ACC112 (cell line): ENCODE measurements around the gene BRINP2.
"Not testable (repeated sequence)": the region's sequence is repeated elsewhere in the genome, so short reads cannot be mapped to it uniquely, and the experiment has no call there.

ENCODE experiments used
- H2AFZ ChIP-seq: fragments of 200-600 bp; sonication (generic); one replicate; pipeline ENCODE4 v1.6.0; 2017; ENCODE audit warnings: antibody characterized with exemption, low read length; ENCODE audit not compliant: unreplicated experiment
- H3K27ac ChIP-seq: fragments of 200-600 bp; sonication (generic); 2 replicates; pipeline ENCODE4 v1.5.1; 2014; ENCODE audit warnings: low read depth, mild to moderate bottlenecking, antibody characterized with exemption, low read length, moderate library complexity
- H3K27me3 ChIP-seq: fragments of 200-600 bp; sonication (generic); 2 replicates; pipeline ENCODE4 v1.6.1; 2014; ENCODE audit warnings: mild to moderate bottlenecking, antibody characterized with exemption, low read length, moderate library complexity, mixed read lengths; ENCODE audit not compliant: insufficient read depth
- H3K36me3 ChIP-seq: fragments of 200-600 bp; sonication (generic); 2 replicates; pipeline ENCODE4 v1.6.1; 2016; ENCODE audit warnings: mild to moderate bottlenecking, antibody characterized with exemption, low read length, moderate library complexity, mixed read lengths; ENCODE audit not compliant: insufficient read depth
- H3K4me1 ChIP-seq: fragments of 200-600 bp; sonication (generic); one replicate; pipeline ENCODE4 v1.6.1; 2016; ENCODE audit warnings: low read length, mixed read lengths; ENCODE audit not compliant: insufficient read depth, unreplicated experiment, control insufficient read depth
- H3K4me3 ChIP-seq: fragments of 200-600 bp; sonication (generic); 2 replicates; pipeline ENCODE4 v1.5.1; 2014; ENCODE audit warnings: mild to moderate bottlenecking, low read depth, low read length
- H3K79me2 ChIP-seq: fragments of 200-600 bp; sonication (generic); one replicate; pipeline ENCODE4 v1.6.0; 2016; ENCODE audit warnings: low read length; ENCODE audit not compliant: control insufficient read depth, unreplicated experiment, insufficient read depth

The BRINP2 gene

DNA sequence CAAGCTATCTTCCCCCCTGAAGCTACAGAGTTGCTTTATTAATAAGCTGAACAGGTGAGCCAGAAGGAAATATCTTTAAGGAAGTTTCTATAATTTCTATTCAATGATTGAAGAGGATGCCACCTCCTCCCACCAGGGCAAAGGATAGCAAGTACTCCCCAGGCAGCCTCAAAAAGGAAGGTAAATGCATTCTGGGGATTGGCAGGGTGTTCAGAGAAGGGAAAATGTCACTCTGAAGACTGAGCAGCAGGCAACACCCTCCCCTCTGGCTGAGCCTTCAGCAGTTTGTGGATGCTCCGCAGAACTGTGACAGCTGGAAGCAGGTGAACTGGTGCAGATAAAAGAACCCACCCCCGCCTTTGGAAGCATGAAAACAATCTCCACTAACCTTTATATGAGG is 140.8 kb downstream of the BRINP2 start:
- H3K4me3 ChIP-seq, result no peak overlapping the region
- no peak overlapping the region for H3K27ac ChIP-seq
- peaks cover 18% of the 10 kb centered on the region for H3K4me1 ChIP-seq
- H3K27me3 ChIP-seq, result no peaks in the 10 kb centered on the region
- no peak overlapping the region for H2AFZ ChIP-seq
- H3K79me2 ChIP-seq, result no peaks in the 10 kb centered on the region
- H3K36me3 ChIP-seq, result no peaks in the 10 kb centered on the region

DNA sequence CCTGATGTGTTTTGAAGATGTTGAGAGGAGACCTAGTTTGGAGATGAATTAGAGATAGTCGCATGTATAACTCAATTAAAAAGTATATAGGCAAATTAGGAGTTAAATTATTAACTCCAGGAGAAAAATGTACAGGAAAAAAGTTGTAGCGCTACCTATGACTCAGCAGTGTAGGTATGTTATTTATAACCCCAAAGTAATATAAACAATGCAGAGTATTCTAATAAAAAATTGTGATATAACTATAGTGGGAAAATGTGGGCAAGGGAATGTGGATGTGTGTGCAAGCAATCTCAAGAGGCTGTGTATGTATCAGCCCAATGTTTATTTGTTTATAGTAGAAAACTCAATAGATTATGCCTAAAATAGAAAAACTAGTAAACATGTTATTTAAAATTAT is 144.5 kb downstream of the BRINP2 start:
- Histone ChIP-seq H3K36me3 (no peaks in the 10 kb centered on the region), H3K4me3 (no peak overlapping the region), H3K79me2 (no peaks in the 10 kb centered on the region), H3K27me3 (no peaks in the 10 kb centered on the region), H3K4me1 (no peaks in the 10 kb centered on the region), H3K27ac (no peak overlapping the region), H2AFZ (no peak overlapping the region)

- Histone ChIP-seq H3K27ac (no peak overlapping the region), H3K79me2 (no peaks in the 10 kb centered on the region), H3K36me3 (no peaks in the 10 kb centered on the region), H3K4me3 (no peak overlapping the region), H3K4me1 (no peaks in the 10 kb centered on the region), H3K27me3 (no peaks in the 10 kb centered on the region), H2AFZ (no peak overlapping the region)
Observed at GRCh38 chr1:177315761-177316160, 145.0 kb downstream of the BRINP2 start.

DNA sequence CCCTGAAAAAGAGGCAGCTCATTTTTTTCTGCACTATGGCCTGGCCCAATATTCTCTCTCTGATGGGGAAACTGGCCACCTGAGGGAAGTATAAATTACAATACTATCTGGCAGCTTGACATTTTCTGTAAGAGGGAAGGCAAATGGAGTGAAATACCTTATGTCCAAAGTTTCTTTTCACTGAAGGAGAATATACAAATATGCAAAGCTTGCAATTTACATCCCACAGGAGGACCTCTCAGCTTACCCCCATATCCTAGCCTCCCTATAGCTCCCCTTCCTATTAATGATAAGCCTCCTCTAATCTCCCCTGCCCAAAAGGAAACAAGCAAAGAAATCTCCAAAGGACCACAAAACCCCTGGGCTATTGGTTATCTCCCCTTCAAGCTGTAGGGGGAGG is 150.7 kb downstream of the BRINP2 start:
- not testable (repeated sequence) for H3K36me3 ChIP-seq, H2AFZ ChIP-seq, H3K27me3 ChIP-seq, H3K4me1 ChIP-seq, H3K79me2 ChIP-seq, H3K4me3 ChIP-seq, H3K27ac ChIP-seq

DNA sequence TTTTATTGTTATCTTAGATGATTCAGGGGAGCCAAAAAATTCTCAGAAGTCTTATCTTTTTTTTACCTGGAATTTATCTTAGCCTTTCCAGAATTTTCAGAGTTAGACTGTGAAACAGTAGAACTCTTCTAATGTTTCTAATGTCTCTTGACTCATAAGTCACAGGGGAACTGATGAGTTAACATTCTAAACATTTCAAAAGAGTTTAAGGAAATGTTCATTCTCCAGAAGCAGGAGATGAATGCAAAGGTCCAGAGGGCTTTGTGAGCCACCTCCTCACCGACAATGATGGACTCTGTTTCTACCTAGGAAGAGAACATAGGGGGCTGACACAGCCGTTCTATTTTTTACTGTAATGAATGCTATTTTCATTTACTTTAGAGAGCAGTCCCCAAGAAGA is 157.5 kb downstream of the BRINP2 start:
- H3K4me1 ChIP-seq, result no peaks in the 10 kb centered on the region
- no peaks in the 10 kb centered on the region for H3K36me3 ChIP-seq
- H3K79me2 ChIP-seq, result no peaks in the 10 kb centered on the region
- H2AFZ ChIP-seq, result no peak overlapping the region
- H3K4me3 ChIP-seq, result no peak overlapping the region
- H3K27ac ChIP-seq, result no peak overlapping the region
- no peaks in the 10 kb centered on the region for H3K27me3 ChIP-seq

DNA sequence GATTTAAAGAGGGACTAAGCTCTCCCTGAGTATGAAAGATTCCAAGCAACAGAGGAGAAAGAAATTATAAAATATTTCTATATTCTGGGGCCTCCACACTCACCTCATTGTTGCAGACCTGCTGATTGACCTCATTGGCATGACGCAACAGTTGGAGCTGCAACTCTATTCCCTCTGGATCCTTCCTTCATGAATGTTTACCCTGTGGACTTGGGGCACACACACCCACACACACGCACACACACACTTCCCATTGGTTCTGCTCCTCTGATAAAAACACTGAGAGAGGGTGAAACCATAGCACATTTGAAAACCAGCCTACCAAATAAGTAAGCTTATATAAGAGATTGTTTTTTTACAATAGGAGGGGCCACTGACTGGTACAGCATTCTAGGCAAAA is 159.1 kb downstream of the BRINP2 start:
- H3K27ac ChIP-seq, result no peak overlapping the region
- H3K36me3 ChIP-seq, result no peaks in the 10 kb centered on the region
- H3K4me1 ChIP-seq, result no peaks in the 10 kb centered on the region
- no peak overlapping the region for H2AFZ ChIP-seq
- no peak overlapping the region for H3K4me3 ChIP-seq
- H3K79me2 ChIP-seq, result no peaks in the 10 kb centered on the region
- no peaks in the 10 kb centered on the region for H3K27me3 ChIP-seq
